Right lobe of liver (tissue), 6 donors: Measurements from ENCODE around the gene TTF1. TPM values are rescaled to one million over a fixed set of nuclear protein-coding genes. Genes with fewer than 3 reads are reported as not detected.

Source experiments
- ATAC-seq, 4 donors: fragments of 200-7000 bp; cut with Tn5 transposase; one replicate each; pipeline ENCODE4 v1.9.1; 2020; ENCODE audit warnings: mild to moderate bottlenecking in 4 of 4, moderate library complexity in 4 of 4
- DNase-seq, 3 donors: peaks; one replicate each; pipeline ENCODE4 v3.0.0-alpha.2; 2020
- H3K27ac ChIP-seq, 3 donors: fragments of 200-600 bp; one replicate each; pipeline ENCODE4 v1.8.0; 2022
- H3K27me3 ChIP-seq, 2 donors: fragments of 200-600 bp; one replicate each; pipeline ENCODE4 v1.8.0; 2022
- H3K36me3 ChIP-seq, 4 donors: fragments of 200-600 bp; sonication (generic) in 1 of 4; one replicate each; pipeline versions ENCODE4 v1.5.1 to v1.8.0; 2017 to 2022; ENCODE audit warnings: control low read depth in 1 of 4
- H3K4me1 ChIP-seq, 4 donors: fragments of 200-600 bp; sonication (generic) in 1 of 4; one replicate each; pipeline versions ENCODE4 v1.5.1 to v1.8.0; 2017 to 2022; ENCODE audit warnings: control low read depth in 1 of 4
- H3K4me3 ChIP-seq, 3 donors: fragments of 200-600 bp; one replicate each; pipeline ENCODE4 v1.8.0; 2022
- H3K9me3 ChIP-seq, 4 donors: fragments of 200-600 bp; sonication (generic) in 1 of 4; one replicate each; pipeline versions ENCODE4 v1.5.1 to v1.8.0; 2017 to 2022; ENCODE audit warnings: control low read depth in 1 of 4
- CTCF ChIP-seq, 4 donors: fragments of 200-600 bp in 3 of 4; fragments of 450-650 bp in 1 of 4; IDR thresholded peaks; one replicate each; pipeline versions ENCODE4 v1.5.1 to v1.8.0; 2016 to 2022; ENCODE audit warnings: antibody characterized with exemption in 4 of 4, mild to moderate bottlenecking in 2 of 4
- POLR2A ChIP-seq: fragments of 450-650 bp; IDR thresholded peaks from one replicate; pipeline ENCODE4 v1.6.1; 2017; ENCODE audit warnings: antibody characterized with exemption, mild to moderate bottlenecking
- WGBS: methylation state at CpG from one replicate; pipeline ENCODE4 v1.1.6; 2018; ENCODE audit warnings: low coverage, low lambda C conversion rate; ENCODE audit not compliant: insufficient coverage; ENCODE audit errors: missing lambda C conversion rate; 5-methylcytosine and 5-hydroxymethylcytosine counted together
- intact Hi-C, 2 donors: fragments of 100-400 bp; cut with DNase I; formaldehyde crosslinking; loops; one replicate each; pipeline versions ENCODE4 v1.11.2 to v1.14.1; 2022
- total RNA-seq, 6 experiments: library from RNA; depleted of rRNA in 2 of 6; stranded (reverse); fragments of >200 nt in 2 of 6; fragmentation: NEBNext Ultra II Directional in 3 of 6; extraction: Animal tissue kit (Norgen Biotek cat#: 25700) in 3 of 6; gene quantifications; one replicate each; pipeline versions ENCODE4 v1.1.0 to v1.2.4, GENCODE V29; 2016 to 2023
- donor health status: DM: no; HTN: yes; CAD: no.
- donor health status: DM: no; HTN: no; CAD: no.
- donor health status: DM: no; HTN: no; CAD: no.
- donor health status: DM: no; HTN: yes; CAD: no.
- donor health status: DM: no; HTN: yes; CAD: no.

TTF1 gene
- total RNA-seq, 6 experiments from 2014 or later = 2.2 to 6.0 (median 3.4) TPM

- Histone ChIP-seq H3K9me3 (no peaks in the 10 kb centered on the region), H3K27ac (no peak overlapping the region), H3K4me3 (no peak overlapping the region), H3K27me3 (peaks cover 5 to 19% of the 10 kb centered on the region in 2 donors), H3K36me3 (no peaks in the 10 kb centered on the region), H3K4me1 (peaks cover 0 to 14% (median 7%) of the 10 kb centered on the region in 4 donors)
- no peak for ATAC-seq
- TF ChIP-seq POLR2A (no peak), CTCF (IDR thresholded peaks at IDR 0.05) (peak in 3 of 4 donors; percentile 24 to 39 (median 35))
- intact Hi-C loops = no loop called here
- DNase-seq = no peak
- WGBS = 9% methylated on average over 8 of the region's 8 CpGs
Observed at GRCh38 chr9:132412089-132412488, 5.4 kb upstream of the TTF1 start.

DNA sequence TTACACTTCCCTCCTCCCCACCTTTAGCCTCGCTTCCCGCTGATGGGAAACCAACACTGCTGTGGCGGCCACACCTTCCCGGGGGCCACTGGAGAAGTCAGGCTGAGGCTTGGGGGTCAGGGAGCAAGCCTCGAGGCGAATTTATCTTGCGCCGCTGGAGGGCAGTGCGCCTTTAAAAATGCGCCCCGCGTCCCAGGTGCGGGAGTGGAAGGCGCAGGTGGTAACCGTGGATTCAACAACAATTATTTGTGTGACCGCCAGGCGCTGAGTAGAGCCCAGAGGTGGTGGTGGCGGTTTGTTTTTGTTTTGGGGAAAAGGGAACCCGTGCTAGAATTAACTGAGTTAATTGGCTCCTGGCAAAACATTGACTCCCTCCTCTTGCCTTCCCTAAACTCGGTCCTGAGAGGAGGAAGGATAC is 4.5 kb upstream of the TTF1 start:
- TF ChIP-seq POLR2A = no peak
- peak; percentile 47 to 62 (median 55) for TF ChIP-seq CTCF (IDR thresholded peaks at IDR 0.05)
- under 1% methylated on average over 18 of the region's 20 CpGs for WGBS
- Histone ChIP-seq H3K4me1 (peaks cover 0 to 14% (median 8%) of the 10 kb centered on the region in 4 donors), H3K27me3 (peaks cover 5 to 19% of the 10 kb centered on the region in 2 donors), H3K27ac (no peak overlapping the region), H3K9me3 (no peaks in the 10 kb centered on the region), H3K36me3 (no peaks in the 10 kb centered on the region), H3K4me3 (no peak overlapping the region)
- DNase-seq = peak in 1 of 3 donors; percentile 38
- peak; percentile 63 to 65 (median 64) for ATAC-seq
- intact Hi-C loops = no loop called here

- no peak for ATAC-seq
- Histone ChIP-seq H3K4me3 (no peak overlapping the region), H3K27ac (no peak overlapping the region), H3K4me1 (peaks cover 0 to 17% (median 8%) of the 10 kb centered on the region in 4 donors), H3K27me3 (peaks cover 5 to 19% of the 10 kb centered on the region in 2 donors), H3K9me3 (no peaks in the 10 kb centered on the region), H3K36me3 (no peaks in the 10 kb centered on the region)
- TF ChIP-seq CTCF (IDR thresholded peaks at IDR 0.05) (no peak), POLR2A (no peak)
- no peak for DNase-seq
- WGBS = 6% methylated on average over 9 of the region's 19 CpGs
- intact Hi-C loops = no loop called here
Observed at GRCh38 chr9:132410642-132411041, 4.0 kb upstream of the TTF1 start.

GRCh38 chr9:132409828-132410528 is 3.3 kb upstream of the TTF1 start, which contains the start of gene CFAP77:
Gene CFAP77, plus strand, starts transcription at chr9:132410211. Its CDS starts 61 bp downstream, at chr9:132410272.
- peak in 1 of 3 donors; percentile 35 for DNase-seq
- no peaks in the 10 kb centered on the region for H3K36me3 ChIP-seq
- no peak within 1 kb of the TSS for H3K27ac ChIP-seq
- intact Hi-C loops = no loop called here
- peak within 1 kb of the TSS in 2 of 3 donors; percentile 14 to 39 for H3K4me3 ChIP-seq
- no peaks in the 10 kb centered on the region for H3K9me3 ChIP-seq
- no CpG with 5 or more reads among the region's 69 CpGs for WGBS
- H3K4me1 ChIP-seq = peaks cover 0 to 17% (median 8%) of the 10 kb centered on the region in 4 donors
- TF ChIP-seq POLR2A (no peak), CTCF (IDR thresholded peaks at IDR 0.05) (no peak)
- ATAC-seq = peak; percentile 24 to 44 (median 38)
- peaks cover 5 to 19% of the 10 kb centered on the region in 2 donors for H3K27me3 ChIP-seq
